HEK293 (cell line): ENCODE results near the gene ABHD12.
A peak's percentile ranks its signal among the peaks of the same experiment; 100 is the strongest.

ENCODE experiments used
- GLIS1 ChIP-seq: fragments of 450-650 bp; formaldehyde crosslinking; IDR thresholded peaks from 2 replicates; pipeline ENCODE4 v1.5.1; 2016; ENCODE audit warnings: missing biosample characterization, missing genetic modification characterization
- MEIS1 ChIP-seq: sonication (generic); formaldehyde crosslinking; IDR thresholded peaks from 2 replicates; pipeline ENCODE4 v1.8.1; 2022; ENCODE audit warnings: missing genetic modification reagents, mild to moderate bottlenecking, borderline replicate concordance
- SP2 ChIP-seq: fragments of 450-650 bp; formaldehyde crosslinking; IDR thresholded peaks from 2 replicates; pipeline ENCODE4 v1.5.1; 2016; ENCODE audit warnings: missing biosample characterization, missing genetic modification characterization
- ZNF155 ChIP-seq: fragments of 450-650 bp; formaldehyde crosslinking; IDR thresholded peaks from 2 replicates; pipeline ENCODE4 v1.5.1; 2016; ENCODE audit warnings: missing biosample characterization, missing genetic modification characterization
- ZNF19 ChIP-seq: fragments of 450-650 bp; formaldehyde crosslinking; IDR thresholded peaks from 2 replicates; pipeline ENCODE4; 2016; ENCODE audit warnings: missing biosample characterization, missing genetic modification characterization, low read depth
- ZNF391 ChIP-seq: fragments of 450-650 bp; formaldehyde crosslinking; IDR thresholded peaks from 2 replicates; pipeline ENCODE4 v1.5.1; 2016; ENCODE audit warnings: low read depth, missing biosample characterization, missing genetic modification characterization, borderline replicate concordance
- ZNF529 ChIP-seq: fragments of 450-650 bp; formaldehyde crosslinking; IDR thresholded peaks from 2 replicates; pipeline ENCODE4 v1.5.1; 2017; ENCODE audit warnings: missing genetic modification characterization, missing biosample characterization; ENCODE audit not compliant: insufficient replicate concordance
- ZNF626 ChIP-seq: fragments of 450-650 bp; sonication (Bioruptor Pico); formaldehyde crosslinking; IDR thresholded peaks from 2 replicates; pipeline ENCODE4 v1.5.1; 2018; ENCODE audit warnings: missing biosample characterization, missing genetic modification characterization, inconsistent platforms
- ZNF701 ChIP-seq: fragments of 450-650 bp; formaldehyde crosslinking; IDR thresholded peaks from 2 replicates; pipeline ENCODE4 v1.5.1; 2016; ENCODE audit warnings: missing biosample characterization, missing genetic modification characterization
- ZNF707 ChIP-seq: fragments of 450-650 bp; formaldehyde crosslinking; IDR thresholded peaks from 2 replicates; pipeline ENCODE4 v1.5.1; 2016; ENCODE audit warnings: missing biosample characterization, missing genetic modification characterization
- ZNF76 ChIP-seq: fragments of 450-650 bp; formaldehyde crosslinking; IDR thresholded peaks from 2 replicates; pipeline ENCODE4; 2016; ENCODE audit warnings: low read depth, missing biosample characterization, missing genetic modification characterization, borderline replicate concordance
- ZSCAN23 ChIP-seq: fragments of 450-650 bp; formaldehyde crosslinking; IDR thresholded peaks from 2 replicates; pipeline ENCODE4 v1.5.1; 2016; ENCODE audit warnings: missing biosample characterization, missing genetic modification characterization
- TF ChIP-seq, protein P1 (sequence below): fragments of 450-650 bp; formaldehyde crosslinking; optimal IDR thresholded peaks from 2 replicates; pipeline ENCODE3; 2016; ENCODE audit warnings: missing biosample characterization, mild to moderate bottlenecking, missing genetic modification characterization
- TF ChIP-seq, protein P2 (sequence below): fragments of 450-650 bp; formaldehyde crosslinking; IDR thresholded peaks from 2 replicates; pipeline ENCODE4 v1.5.1; 2016; ENCODE audit warnings: missing biosample characterization, missing genetic modification characterization
- TF ChIP-seq, protein P3 (sequence below): fragments of 450-650 bp; formaldehyde crosslinking; IDR thresholded peaks from 2 replicates; pipeline ENCODE4 v1.5.1; 2017; ENCODE audit warnings: missing biosample characterization, missing genetic modification characterization
- TF ChIP-seq, protein P4 (sequence below): fragments of 450-650 bp; formaldehyde crosslinking; IDR thresholded peaks from 2 replicates; pipeline ENCODE4 v1.5.1; 2017; ENCODE audit warnings: missing biosample characterization, missing genetic modification characterization
- TF ChIP-seq, protein P5 (sequence below): fragments of 450-650 bp; formaldehyde crosslinking; IDR thresholded peaks from 2 replicates; pipeline ENCODE4 v1.5.1; 2016; ENCODE audit warnings: missing biosample characterization, missing genetic modification characterization, low read depth
- TF ChIP-seq, protein P6 (sequence below): fragments of 450-650 bp; formaldehyde crosslinking; IDR thresholded peaks from 2 replicates; pipeline ENCODE4 v1.5.1; 2016; ENCODE audit warnings: missing biosample characterization, missing genetic modification characterization
- TF ChIP-seq, protein P7 (sequence below): fragments of 450-650 bp; formaldehyde crosslinking; IDR thresholded peaks from 2 replicates; pipeline ENCODE4 v1.5.1; 2016; ENCODE audit warnings: missing biosample characterization, missing genetic modification characterization
- TF ChIP-seq, protein P8 (sequence below): sonication (generic); formaldehyde crosslinking; IDR thresholded peaks from 2 replicates; pipeline ENCODE4 v1.8.1; 2022; ENCODE audit warnings: mild to moderate bottlenecking, moderate library complexity, missing genetic modification reagents
- TF ChIP-seq, protein P9 (sequence below): fragments of 450-650 bp; formaldehyde crosslinking; IDR thresholded peaks from 2 replicates; pipeline ENCODE4 v1.5.1; 2016; ENCODE audit warnings: missing biosample characterization, missing genetic modification characterization
- TF ChIP-seq, protein P10 (sequence below): fragments of 450-650 bp; formaldehyde crosslinking; IDR thresholded peaks from 2 replicates; pipeline ENCODE4 v1.5.1; 2016; ENCODE audit warnings: missing biosample characterization, missing genetic modification characterization

ABHD12 gene

DNA sequence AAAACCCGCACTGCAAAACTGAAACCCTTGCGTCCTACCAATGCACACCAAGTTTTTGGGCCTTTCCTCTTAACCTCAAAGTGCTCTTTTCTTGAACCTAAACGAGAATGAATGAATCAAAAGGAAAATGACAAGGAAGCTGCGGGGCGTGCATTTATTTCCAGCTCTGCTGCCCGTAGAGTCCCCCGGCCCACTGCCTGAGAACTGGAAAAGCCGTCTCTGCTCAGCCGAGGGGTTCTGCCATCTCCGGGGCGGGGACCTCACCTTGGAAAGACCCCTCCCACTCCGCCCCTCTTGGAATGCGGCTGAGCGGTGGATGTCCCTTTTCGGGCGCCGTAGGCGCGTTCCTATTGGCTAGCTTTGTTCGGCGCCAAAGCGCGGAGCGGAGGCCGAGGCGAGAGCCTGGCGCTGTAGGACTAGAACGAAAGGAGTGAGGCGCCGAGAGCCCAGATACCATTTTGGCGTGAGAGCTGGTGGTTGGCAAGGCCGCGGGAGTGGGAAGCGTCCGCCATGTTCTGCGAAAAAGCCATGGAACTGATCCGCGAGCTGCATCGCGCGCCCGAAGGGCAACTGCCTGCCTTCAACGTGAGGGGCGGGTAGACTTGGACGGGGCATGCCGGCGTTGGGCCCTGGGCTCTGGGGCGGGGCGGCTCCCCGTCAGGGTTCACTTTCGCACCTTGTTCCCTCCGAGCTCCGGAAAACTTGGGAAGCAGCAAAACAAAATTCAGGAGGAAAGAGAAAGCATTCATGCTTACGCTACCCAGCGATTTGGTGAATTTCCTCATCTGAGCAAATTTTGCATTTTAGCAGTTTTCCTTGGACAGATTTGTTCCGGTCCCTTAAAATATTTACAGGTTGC lies 16.9 kb upstream of the ABHD12 start, which contains the start of gene GINS1 (continued):
- TF ChIP-seq, protein P1, sequence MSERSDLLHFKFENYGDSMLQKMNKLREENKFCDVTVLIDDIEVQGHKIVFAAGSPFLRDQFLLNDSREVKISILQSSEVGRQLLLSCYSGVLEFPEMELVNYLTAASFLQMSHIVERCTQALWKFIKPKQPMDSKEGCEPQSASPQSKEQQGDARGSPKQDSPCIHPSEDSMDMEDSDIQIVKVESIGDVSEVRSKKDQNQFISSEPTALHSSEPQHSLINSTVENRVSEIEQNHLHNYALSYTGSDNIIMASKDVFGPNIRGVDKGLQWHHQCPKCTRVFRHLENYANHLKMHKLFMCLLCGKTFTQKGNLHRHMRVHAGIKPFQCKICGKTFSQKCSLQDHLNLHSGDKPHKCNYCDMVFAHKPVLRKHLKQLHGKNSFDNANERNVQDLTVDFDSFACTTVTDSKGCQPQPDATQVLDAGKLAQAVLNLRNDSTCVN (tag by site-specific recombination) = peak; percentile 61
- TF ChIP-seq, protein P2, sequence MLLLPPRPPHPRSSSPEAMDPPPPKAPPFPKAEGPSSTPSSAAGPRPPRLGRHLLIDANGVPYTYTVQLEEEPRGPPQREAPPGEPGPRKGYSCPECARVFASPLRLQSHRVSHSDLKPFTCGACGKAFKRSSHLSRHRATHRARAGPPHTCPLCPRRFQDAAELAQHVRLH = no peak
- TF ChIP-seq, protein P3, sequence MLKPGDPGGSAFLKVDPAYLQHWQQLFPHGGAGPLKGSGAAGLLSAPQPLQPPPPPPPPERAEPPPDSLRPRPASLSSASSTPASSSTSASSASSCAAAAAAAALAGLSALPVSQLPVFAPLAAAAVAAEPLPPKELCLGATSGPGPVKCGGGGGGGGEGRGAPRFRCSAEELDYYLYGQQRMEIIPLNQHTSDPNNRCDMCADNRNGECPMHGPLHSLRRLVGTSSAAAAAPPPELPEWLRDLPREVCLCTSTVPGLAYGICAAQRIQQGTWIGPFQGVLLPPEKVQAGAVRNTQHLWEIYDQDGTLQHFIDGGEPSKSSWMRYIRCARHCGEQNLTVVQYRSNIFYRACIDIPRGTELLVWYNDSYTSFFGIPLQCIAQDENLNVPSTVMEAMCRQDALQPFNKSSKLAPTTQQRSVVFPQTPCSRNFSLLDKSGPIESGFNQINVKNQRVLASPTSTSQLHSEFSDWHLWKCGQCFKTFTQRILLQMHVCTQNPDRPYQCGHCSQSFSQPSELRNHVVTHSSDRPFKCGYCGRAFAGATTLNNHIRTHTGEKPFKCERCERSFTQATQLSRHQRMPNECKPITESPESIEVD = no peak
- TF ChIP-seq, protein P4, sequence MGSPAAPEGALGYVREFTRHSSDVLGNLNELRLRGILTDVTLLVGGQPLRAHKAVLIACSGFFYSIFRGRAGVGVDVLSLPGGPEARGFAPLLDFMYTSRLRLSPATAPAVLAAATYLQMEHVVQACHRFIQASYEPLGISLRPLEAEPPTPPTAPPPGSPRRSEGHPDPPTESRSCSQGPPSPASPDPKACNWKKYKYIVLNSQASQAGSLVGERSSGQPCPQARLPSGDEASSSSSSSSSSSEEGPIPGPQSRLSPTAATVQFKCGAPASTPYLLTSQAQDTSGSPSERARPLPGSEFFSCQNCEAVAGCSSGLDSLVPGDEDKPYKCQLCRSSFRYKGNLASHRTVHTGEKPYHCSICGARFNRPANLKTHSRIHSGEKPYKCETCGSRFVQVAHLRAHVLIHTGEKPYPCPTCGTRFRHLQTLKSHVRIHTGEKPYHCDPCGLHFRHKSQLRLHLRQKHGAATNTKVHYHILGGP (tag by site-specific recombination) = no peak
- TF ChIP-seq MEIS1 (CRISPR knock-in tag) (no peak), ZNF76 (tag by site-specific recombination) (peak; percentile 71; the same call in 1 of the 2 replicates), ZNF529 (tag by site-specific recombination) (no peak), ZNF701 (tag by site-specific recombination) (no peak), ZSCAN23 (tag by site-specific recombination) (no peak), ZNF707 (tag by site-specific recombination) (no peak), ZNF19 (tag by site-specific recombination) (no peak), ZNF626 (no peak), ZNF155 (tag by site-specific recombination) (no peak), GLIS1 (peak; percentile 19; the same call in 1 of the 2 replicates), SP2 (tag by site-specific recombination) (peak; percentile 91), ZNF391 (tag by site-specific recombination) (peak; percentile 54; the same call in 1 of the 2 replicates)
- TF ChIP-seq, protein P5, sequence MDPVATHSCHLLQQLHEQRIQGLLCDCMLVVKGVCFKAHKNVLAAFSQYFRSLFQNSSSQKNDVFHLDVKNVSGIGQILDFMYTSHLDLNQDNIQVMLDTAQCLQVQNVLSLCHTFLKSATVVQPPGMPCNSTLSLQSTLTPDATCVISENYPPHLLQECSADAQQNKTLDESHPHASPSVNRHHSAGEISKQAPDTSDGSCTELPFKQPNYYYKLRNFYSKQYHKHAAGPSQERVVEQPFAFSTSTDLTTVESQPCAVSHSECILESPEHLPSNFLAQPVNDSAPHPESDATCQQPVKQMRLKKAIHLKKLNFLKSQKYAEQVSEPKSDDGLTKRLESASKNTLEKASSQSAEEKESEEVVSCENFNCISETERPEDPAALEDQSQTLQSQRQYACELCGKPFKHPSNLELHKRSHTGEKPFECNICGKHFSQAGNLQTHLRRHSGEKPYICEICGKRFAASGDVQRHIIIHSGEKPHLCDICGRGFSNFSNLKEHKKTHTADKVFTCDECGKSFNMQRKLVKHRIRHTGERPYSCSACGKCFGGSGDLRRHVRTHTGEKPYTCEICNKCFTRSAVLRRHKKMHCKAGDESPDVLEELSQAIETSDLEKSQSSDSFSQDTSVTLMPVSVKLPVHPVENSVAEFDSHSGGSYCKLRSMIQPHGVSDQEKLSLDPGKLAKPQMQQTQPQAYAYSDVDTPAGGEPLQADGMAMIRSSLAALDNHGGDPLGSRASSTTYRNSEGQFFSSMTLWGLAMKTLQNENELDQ (tag by site-specific recombination) = no peak
- TF ChIP-seq, protein P6, sequence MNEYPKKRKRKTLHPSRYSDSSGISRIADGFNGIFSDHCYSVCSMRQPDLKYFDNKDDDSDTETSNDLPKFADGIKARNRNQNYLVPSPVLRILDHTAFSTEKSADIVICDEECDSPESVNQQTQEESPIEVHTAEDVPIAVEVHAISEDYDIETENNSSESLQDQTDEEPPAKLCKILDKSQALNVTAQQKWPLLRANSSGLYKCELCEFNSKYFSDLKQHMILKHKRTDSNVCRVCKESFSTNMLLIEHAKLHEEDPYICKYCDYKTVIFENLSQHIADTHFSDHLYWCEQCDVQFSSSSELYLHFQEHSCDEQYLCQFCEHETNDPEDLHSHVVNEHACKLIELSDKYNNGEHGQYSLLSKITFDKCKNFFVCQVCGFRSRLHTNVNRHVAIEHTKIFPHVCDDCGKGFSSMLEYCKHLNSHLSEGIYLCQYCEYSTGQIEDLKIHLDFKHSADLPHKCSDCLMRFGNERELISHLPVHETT = peak; percentile 47; the same call in 1 of the 2 replicates
- TF ChIP-seq, protein P7, sequence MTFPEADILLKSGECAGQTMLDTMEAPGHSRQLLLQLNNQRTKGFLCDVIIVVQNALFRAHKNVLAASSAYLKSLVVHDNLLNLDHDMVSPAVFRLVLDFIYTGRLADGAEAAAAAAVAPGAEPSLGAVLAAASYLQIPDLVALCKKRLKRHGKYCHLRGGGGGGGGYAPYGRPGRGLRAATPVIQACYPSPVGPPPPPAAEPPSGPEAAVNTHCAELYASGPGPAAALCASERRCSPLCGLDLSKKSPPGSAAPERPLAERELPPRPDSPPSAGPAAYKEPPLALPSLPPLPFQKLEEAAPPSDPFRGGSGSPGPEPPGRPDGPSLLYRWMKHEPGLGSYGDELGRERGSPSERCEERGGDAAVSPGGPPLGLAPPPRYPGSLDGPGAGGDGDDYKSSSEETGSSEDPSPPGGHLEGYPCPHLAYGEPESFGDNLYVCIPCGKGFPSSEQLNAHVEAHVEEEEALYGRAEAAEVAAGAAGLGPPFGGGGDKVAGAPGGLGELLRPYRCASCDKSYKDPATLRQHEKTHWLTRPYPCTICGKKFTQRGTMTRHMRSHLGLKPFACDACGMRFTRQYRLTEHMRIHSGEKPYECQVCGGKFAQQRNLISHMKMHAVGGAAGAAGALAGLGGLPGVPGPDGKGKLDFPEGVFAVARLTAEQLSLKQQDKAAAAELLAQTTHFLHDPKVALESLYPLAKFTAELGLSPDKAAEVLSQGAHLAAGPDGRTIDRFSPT (tag by site-specific recombination) = peak; percentile 68; the same call in 1 of the 2 replicates
- TF ChIP-seq, protein P8, sequence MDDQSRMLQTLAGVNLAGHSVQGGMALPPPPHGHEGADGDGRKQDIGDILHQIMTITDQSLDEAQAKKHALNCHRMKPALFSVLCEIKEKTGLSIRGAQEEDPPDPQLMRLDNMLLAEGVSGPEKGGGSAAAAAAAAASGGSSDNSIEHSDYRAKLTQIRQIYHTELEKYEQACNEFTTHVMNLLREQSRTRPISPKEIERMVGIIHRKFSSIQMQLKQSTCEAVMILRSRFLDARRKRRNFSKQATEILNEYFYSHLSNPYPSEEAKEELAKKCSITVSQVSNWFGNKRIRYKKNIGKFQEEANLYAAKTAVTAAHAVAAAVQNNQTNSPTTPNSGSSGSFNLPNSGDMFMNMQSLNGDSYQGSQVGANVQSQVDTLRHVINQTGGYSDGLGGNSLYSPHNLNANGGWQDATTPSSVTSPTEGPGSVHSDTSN (CRISPR knock-in tag) = 0 out of 2 replicates have a peak, but pooled peaks have one; percentile 62
- TF ChIP-seq, protein P9, sequence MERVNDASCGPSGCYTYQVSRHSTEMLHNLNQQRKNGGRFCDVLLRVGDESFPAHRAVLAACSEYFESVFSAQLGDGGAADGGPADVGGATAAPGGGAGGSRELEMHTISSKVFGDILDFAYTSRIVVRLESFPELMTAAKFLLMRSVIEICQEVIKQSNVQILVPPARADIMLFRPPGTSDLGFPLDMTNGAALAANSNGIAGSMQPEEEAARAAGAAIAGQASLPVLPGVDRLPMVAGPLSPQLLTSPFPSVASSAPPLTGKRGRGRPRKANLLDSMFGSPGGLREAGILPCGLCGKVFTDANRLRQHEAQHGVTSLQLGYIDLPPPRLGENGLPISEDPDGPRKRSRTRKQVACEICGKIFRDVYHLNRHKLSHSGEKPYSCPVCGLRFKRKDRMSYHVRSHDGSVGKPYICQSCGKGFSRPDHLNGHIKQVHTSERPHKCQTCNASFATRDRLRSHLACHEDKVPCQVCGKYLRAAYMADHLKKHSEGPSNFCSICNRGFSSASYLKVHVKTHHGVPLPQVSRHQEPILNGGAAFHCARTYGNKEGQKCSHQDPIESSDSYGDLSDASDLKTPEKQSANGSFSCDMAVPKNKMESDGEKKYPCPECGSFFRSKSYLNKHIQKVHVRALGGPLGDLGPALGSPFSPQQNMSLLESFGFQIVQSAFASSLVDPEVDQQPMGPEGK = peak; percentile 77
- TF ChIP-seq, protein P10, sequence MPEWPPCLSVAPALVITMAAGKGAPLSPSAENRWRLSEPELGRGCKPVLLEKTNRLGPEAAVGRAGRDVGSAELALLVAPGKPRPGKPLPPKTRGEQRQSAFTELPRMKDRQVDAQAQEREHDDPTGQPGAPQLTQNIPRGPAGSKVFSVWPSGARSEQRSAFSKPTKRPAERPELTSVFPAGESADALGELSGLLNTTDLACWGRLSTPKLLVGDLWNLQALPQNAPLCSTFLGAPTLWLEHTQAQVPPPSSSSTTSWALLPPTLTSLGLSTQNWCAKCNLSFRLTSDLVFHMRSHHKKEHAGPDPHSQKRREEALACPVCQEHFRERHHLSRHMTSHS (tag by site-specific recombination) = no peak
